GM12878 (cell line): Measurements from ENCODE around the gene TOP1. TPM values are rescaled to one million over a fixed set of nuclear protein-coding genes. Genes with fewer than 3 reads are reported as not detected.
A peak's percentile ranks its signal among the peaks of the same experiment; 100 is the strongest.

Source experiments
- ASH2L ChIP-seq: fragments of 300-600, 200-600 bp; sonication (generic); IDR thresholded peaks from 2 replicates; pipeline ENCODE4 v1.6.1; 2017; ENCODE audit warnings: low read depth, mild to moderate bottlenecking, borderline replicate concordance
- ATF2 ChIP-seq: IDR thresholded peaks from 2 replicates; pipeline ENCODE4 v1.6.1; 2012; ENCODE audit warnings: low read length, inconsistent platforms
- ATF7 ChIP-seq: fragments of 450-650 bp; IDR thresholded peaks from 2 replicates; pipeline ENCODE4 v1.6.1; 2016; ENCODE audit warnings: low read depth, mild to moderate bottlenecking
- BMI1 ChIP-seq: fragments of 450-650 bp; IDR thresholded peaks from 2 replicates; pipeline ENCODE4 v1.6.1; 2016; ENCODE audit warnings: mild to moderate bottlenecking, moderate library complexity, borderline replicate concordance
- ETV6 ChIP-seq, 2 experiments: fragments of 450-650 bp in 1 of 2; IDR thresholded peaks in 1 of 2; conservative IDR thresholded peaks in 1 of 2; 2 replicates each; pipeline ENCODE4 v1.6.1; 2014; ENCODE audit warnings: antibody characterized with exemption in 1 of 2, borderline replicate concordance in 1 of 2, low read depth in 1 of 2, mild to moderate bottlenecking in 1 of 2, moderate library complexity in 1 of 2
- FOXK2 ChIP-seq: fragments of 450-650 bp; IDR thresholded peaks from 2 replicates; pipeline ENCODE4 v1.6.1; 2017; ENCODE audit warnings: mild to moderate bottlenecking, moderate library complexity
- GABPA ChIP-seq: IDR thresholded peaks from 2 replicates; pipeline ENCODE4 v1.6.1; 2014; ENCODE audit warnings: antibody characterized with exemption, low read depth, mild to moderate bottlenecking, inconsistent platforms
- IKZF1 ChIP-seq: fragments of 450-650 bp; conservative IDR thresholded peaks from 2 replicates; pipeline ENCODE4 v1.6.1; 2017; ENCODE audit warnings: antibody characterized with exemption, mild to moderate bottlenecking
- NBN ChIP-seq: fragments of 450-650 bp; IDR thresholded peaks from 2 replicates; pipeline ENCODE4 v1.6.1; 2016
- NFYB ChIP-seq: IDR thresholded peaks from 2 replicates; pipeline ENCODE4 v1.6.1; 2011; ENCODE audit warnings: low read depth, mild to moderate bottlenecking, low read length, improper control_type of control experiment, moderate library complexity; ENCODE audit not compliant: insufficient read depth
- NR2C2 ChIP-seq: IDR thresholded peaks from 2 replicates; pipeline ENCODE4 v1.6.1; 2011; ENCODE audit warnings: borderline replicate concordance, low read depth; ENCODE audit not compliant: control insufficient read depth, insufficient read length
- PAX5 ChIP-seq: IDR thresholded peaks from 2 replicates; pipeline ENCODE4 v1.6.1; 2011; ENCODE audit warnings: low read depth, low read length, borderline replicate concordance
- RAD21 ChIP-seq: IDR thresholded peaks from 2 replicates; pipeline ENCODE4 v1.6.1; 2011; ENCODE audit warnings: mild to moderate bottlenecking, low read depth, low read length, moderate library complexity; ENCODE audit not compliant: insufficient read depth
- SMAD5 ChIP-seq: IDR thresholded peaks from 2 replicates; pipeline ENCODE4 v1.6.1; 2016; ENCODE audit warnings: antibody characterized with exemption, low read depth
- SMARCA5 ChIP-seq: fragments of 450-650 bp; IDR thresholded peaks from 2 replicates; pipeline ENCODE4 v1.6.1; 2017; ENCODE audit warnings: mild to moderate bottlenecking
- SRF ChIP-seq, 2 experiments: IDR thresholded peaks; 2 replicates each; pipeline ENCODE4 v1.6.1; 2011; ENCODE audit warnings: low read depth in 2 of 2, low read length in 2 of 2, mild to moderate bottlenecking in 1 of 2, moderate library complexity in 1 of 2
- STAT3 ChIP-seq: IDR thresholded peaks from 2 replicates; pipeline ENCODE4 v1.6.1; 2011; ENCODE audit warnings: low read depth, low read length, improper control_type of control experiment
- polyA plus RNA-seq, 11 experiments: library from polyadenylated mRNA; depleted of rRNA in 4 of 11; unstranded in 6 of 11; stranded (reverse) in 5 of 11; fragments of >200 nt; fragmentation: Nextera tagmentation in 4 of 11; fragmentation: Illumina TruSeq in 1 of 11; extraction: Ambion mirVana in 4 of 11; extraction: Trizol in 1 of 11; gene quantifications; 1 replicate in 1 of 11; 2 replicates in 10 of 11; pipeline versions ENCODE4 v1.2.1 to v1.2.3, GENCODE V29; 2011 to 2016; ENCODE audit warnings: inconsistent platforms in 2 of 11, missing spikeins in 2 of 11, low read depth in 1 of 11
- total RNA-seq, 4 experiments: library from RNA; depleted of rRNA in 3 of 4; stranded (reverse); fragments of >200 nt in 3 of 4; fragmentation: Illumina TruSeq in 1 of 4; extraction: Trizol in 1 of 4; gene quantifications; 2 replicates each; pipeline versions ENCODE4 v1.2.1 to v1.2.3, GENCODE V29; 2013 to 2021
- TF ChIP-seq, protein P1 (sequence below): fragments of 150-350 bp; IDR thresholded peaks from 2 replicates; pipeline ENCODE4 v1.6.1; 2014; ENCODE audit warnings: mild to moderate bottlenecking, low read depth, low read length
- TF ChIP-seq, protein P2 (sequence below): fragments of 450-650 bp; IDR thresholded peaks from 2 replicates; pipeline ENCODE4 v1.6.1; 2016; ENCODE audit warnings: mild to moderate bottlenecking
- TF ChIP-seq, protein P3 (sequence below): IDR thresholded peaks from 2 replicates; pipeline ENCODE4 v1.6.1; 2011; ENCODE audit warnings: low read depth, mild to moderate bottlenecking, low read length, moderate library complexity, borderline replicate concordance; ENCODE audit errors: extremely low read depth
- TF ChIP-seq, protein P4 (sequence below): fragments of 450-650 bp; IDR thresholded peaks from 2 replicates; pipeline ENCODE4 v1.6.1; 2017; ENCODE audit warnings: mild to moderate bottlenecking, moderate library complexity

TOP1 gene
- total and polyA plus RNA-seq, 10 of the 15 experiments (the other 5 are each of a cell fraction or from before 2014, with no cell fraction given): 21.5 to 128 (median 47.3) TPM

- TF ChIP-seq, protein P1, sequence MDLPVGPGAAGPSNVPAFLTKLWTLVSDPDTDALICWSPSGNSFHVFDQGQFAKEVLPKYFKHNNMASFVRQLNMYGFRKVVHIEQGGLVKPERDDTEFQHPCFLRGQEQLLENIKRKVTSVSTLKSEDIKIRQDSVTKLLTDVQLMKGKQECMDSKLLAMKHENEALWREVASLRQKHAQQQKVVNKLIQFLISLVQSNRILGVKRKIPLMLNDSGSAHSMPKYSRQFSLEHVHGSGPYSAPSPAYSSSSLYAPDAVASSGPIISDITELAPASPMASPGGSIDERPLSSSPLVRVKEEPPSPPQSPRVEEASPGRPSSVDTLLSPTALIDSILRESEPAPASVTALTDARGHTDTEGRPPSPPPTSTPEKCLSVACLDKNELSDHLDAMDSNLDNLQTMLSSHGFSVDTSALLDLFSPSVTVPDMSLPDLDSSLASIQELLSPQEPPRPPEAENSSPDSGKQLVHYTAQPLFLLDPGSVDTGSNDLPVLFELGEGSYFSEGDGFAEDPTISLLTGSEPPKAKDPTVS: no peak
- TF ChIP-seq NFYB (no peak), GABPA (0 out of 2 replicates have a peak, but pooled peaks have one; percentile 33), SMARCA5 (peak; percentile 82), PAX5 (0 out of 2 replicates have a peak, but pooled peaks have one; percentile 27), ATF2 (no peak), ASH2L (no peak), SRF (IDR thresholded peaks at IDR 0.05; ENCODE audit: low read depth in 2 of 2, low read length in 2 of 2) (no peak), ETV6 (conservative IDR thresholded peaks at IDR 0.05 in 1 of 2, IDR thresholded peaks at IDR 0.05 in 1 of 2; ENCODE audit: borderline replicate concordance in 1 of 2, low read depth in 1 of 2) (no peak), RAD21 (no peak), ATF7 (no peak), BMI1 (no peak), SMAD5 (no peak), NR2C2 (no peak), STAT3 (no peak), NBN (no peak), IKZF1 (peak; percentile 3; the same call in 1 of the 2 replicates), FOXK2 (no peak)
- TF ChIP-seq, protein P2, sequence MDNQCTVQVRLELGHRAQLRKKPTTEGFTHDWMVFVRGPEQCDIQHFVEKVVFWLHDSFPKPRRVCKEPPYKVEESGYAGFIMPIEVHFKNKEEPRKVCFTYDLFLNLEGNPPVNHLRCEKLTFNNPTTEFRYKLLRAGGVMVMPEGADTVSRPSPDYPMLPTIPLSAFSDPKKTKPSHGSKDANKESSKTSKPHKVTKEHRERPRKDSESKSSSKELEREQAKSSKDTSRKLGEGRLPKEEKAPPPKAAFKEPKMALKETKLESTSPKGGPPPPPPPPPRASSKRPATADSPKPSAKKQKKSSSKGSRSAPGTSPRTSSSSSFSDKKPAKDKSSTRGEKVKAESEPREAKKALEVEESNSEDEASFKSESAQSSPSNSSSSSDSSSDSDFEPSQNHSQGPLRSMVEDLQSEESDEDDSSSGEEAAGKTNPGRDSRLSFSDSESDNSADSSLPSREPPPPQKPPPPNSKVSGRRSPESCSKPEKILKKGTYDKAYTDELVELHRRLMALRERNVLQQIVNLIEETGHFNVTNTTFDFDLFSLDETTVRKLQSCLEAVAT: no peak
- TF ChIP-seq, protein P3, sequence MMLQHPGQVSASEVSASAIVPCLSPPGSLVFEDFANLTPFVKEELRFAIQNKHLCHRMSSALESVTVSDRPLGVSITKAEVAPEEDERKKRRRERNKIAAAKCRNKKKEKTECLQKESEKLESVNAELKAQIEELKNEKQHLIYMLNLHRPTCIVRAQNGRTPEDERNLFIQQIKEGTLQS: no peak
- TF ChIP-seq, protein P4, sequence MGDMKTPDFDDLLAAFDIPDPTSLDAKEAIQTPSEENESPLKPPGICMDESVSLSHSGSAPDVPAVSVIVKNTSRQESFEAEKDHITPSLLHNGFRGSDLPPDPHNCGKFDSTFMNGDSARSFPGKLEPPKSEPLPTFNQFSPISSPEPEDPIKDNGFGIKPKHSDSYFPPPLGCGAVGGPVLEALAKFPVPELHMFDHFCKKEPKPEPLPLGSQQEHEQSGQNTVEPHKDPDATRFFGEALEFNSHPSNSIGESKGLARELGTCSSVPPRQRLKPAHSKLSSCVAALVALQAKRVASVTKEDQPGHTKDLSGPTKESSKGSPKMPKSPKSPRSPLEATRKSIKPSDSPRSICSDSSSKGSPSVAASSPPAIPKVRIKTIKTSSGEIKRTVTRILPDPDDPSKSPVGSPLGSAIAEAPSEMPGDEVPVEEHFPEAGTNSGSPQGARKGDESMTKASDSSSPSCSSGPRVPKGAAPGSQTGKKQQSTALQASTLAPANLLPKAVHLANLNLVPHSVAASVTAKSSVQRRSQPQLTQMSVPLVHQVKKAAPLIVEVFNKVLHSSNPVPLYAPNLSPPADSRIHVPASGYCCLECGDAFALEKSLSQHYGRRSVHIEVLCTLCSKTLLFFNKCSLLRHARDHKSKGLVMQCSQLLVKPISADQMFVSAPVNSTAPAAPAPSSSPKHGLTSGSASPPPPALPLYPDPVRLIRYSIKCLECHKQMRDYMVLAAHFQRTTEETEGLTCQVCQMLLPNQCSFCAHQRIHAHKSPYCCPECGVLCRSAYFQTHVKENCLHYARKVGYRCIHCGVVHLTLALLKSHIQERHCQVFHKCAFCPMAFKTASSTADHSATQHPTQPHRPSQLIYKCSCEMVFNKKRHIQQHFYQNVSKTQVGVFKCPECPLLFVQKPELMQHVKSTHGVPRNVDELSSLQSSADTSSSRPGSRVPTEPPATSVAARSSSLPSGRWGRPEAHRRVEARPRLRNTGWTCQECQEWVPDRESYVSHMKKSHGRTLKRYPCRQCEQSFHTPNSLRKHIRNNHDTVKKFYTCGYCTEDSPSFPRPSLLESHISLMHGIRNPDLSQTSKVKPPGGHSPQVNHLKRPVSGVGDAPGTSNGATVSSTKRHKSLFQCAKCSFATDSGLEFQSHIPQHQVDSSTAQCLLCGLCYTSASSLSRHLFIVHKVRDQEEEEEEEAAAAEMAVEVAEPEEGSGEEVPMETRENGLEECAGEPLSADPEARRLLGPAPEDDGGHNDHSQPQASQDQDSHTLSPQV: peak; percentile 52; the same call in 1 of the 2 replicates
Observed at GRCh38 chr20:41137614-41138474, 109.2 kb downstream of the TOP1 start (continued).
